ENCODE results near the gene ACOXL.
"Not testable (repeated sequence)": the region's sequence is repeated elsewhere in the genome, so short reads cannot be mapped to it uniquely, and the experiment has no call there.

ACOXL gene

GRCh38 chr2:111045236-111045635 lies 312.9 kb downstream of the ACOXL start:
- DNase-seq: not testable (repeated sequence)

GRCh38 chr2:111045771-111046444 lies 313.5 kb downstream of the ACOXL start:
- no peak for DNase-seq

- DNase-seq: no peak
These were observed 314.3 kb downstream of the ACOXL start for GRCh38 chr2:111046670-111047069.

GRCh38 chr2:111048856-111049768 lies 316.7 kb downstream of the ACOXL start:
- no peak for DNase-seq

- no peak for DNase-seq
These were observed 317.6 kb downstream of the ACOXL start for GRCh38 chr2:111049792-111050640.

- no peak for DNase-seq
These were observed 318.5 kb downstream of the ACOXL start for GRCh38 chr2:111050701-111051376.

GRCh38 chr2:111052621-111053020 lies 320.2 kb downstream of the ACOXL start:
- no peak for DNase-seq

GRCh38 chr2:111053266-111053665 lies 320.9 kb downstream of the ACOXL start:
- DNase-seq: no peak

- no peak for DNase-seq
These were observed 321.6 kb downstream of the ACOXL start for GRCh38 chr2:111053825-111054515.

- no peak for DNase-seq
These were observed 322.7 kb downstream of the ACOXL start for GRCh38 chr2:111054791-111055691.

- no peak for DNase-seq
These were observed 323.4 kb downstream of the ACOXL start for GRCh38 chr2:111055735-111056134.

- DNase-seq: no peak
These were observed 324.7 kb downstream of the ACOXL start for GRCh38 chr2:111057045-111057444.

- DNase-seq: no peak
These were observed 325.3 kb downstream of the ACOXL start for GRCh38 chr2:111057721-111058120.

- no peak for DNase-seq
These were observed 325.9 kb downstream of the ACOXL start for GRCh38 chr2:111058264-111058663.

- DNase-seq: no peak
These were observed 328.8 kb downstream of the ACOXL start for GRCh38 chr2:111061191-111061590.

GRCh38 chr2:111062417-111062816 lies 330.0 kb downstream of the ACOXL start:
- DNase-seq: no peak

- no peak for DNase-seq
These were observed 333.8 kb downstream of the ACOXL start for GRCh38 chr2:111066062-111066593.

- DNase-seq: no peak
These were observed 336.2 kb downstream of the ACOXL start for GRCh38 chr2:111068435-111069058.

- no peak for DNase-seq
These were observed 337.3 kb downstream of the ACOXL start for GRCh38 chr2:111069722-111070121.

- no peak for DNase-seq
These were observed 339.3 kb downstream of the ACOXL start for GRCh38 chr2:111071600-111072171.

Data from activated gamma-delta T cell (primary cell).